ENCODE results near the gene RPS19.
"Not testable (repeated sequence)": the region's sequence is repeated elsewhere in the genome, so short reads cannot be mapped to it uniquely, and the experiment has no call there.

The RPS19 gene

GRCh38 chr19:41860419-41861115, 512 bp downstream of the RPS19 start:
- DNase-seq (ENCODE audit: low spot score): no peak

DNA sequence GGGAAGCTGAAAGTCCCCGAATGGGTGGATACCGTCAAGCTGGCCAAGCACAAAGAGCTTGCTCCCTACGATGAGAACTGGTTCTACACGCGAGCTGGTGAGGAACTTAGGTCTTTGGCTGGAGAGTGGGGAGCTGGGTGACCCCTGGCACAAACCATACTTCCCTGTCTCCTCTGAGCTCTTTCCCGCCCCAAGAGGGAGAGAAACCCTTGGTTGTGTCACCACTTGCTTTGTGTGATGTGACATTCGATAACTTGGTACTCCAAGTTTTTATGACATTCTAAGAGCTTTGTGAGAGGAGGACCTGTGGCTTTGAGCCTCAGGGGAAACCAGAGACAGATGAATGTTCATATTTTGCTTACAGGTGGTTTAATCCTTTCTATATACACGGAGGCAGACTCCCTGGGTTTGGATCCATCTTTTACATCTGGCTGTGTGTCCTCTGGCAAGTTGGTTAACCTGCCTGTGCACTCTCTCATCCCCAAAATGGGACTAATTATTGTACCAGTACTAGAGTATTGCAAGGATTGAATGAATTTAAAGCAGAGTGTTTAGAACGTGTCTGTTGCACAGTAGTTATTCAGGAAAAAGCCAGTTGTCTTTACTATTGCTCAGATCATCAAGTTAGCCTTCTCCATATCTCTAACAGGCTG, 1.2 kb downstream of the RPS19 start:
- no peak for DNase-seq (ENCODE audit: low spot score)

DNA sequence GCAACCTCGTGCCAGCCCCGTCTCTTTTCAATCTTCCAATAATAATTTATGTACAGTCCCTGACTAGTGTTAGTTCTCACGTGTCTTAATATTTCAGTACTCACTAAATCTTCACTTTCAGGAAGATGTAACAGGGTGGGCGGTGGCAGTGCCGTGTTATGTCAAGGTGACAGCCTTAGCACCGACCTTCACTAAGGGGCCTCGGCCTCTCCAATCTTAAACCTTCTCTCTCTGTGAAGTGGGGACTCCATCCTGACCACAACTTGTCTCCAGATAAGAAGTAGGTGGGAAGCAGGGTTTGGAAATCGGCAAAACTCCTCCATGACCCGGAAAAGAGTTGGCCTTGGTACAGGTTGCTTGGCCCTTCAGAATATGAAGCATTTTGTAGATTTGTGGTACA, 1.8 kb downstream of the RPS19 start:
- no peak for DNase-seq (ENCODE audit: low spot score)

GRCh38 chr19:41862445-41862986, 2.5 kb downstream of the RPS19 start:
- no peak for DNase-seq (ENCODE audit: low spot score)

GRCh38 chr19:41863209-41863931, 3.3 kb downstream of the RPS19 start:
- DNase-seq (ENCODE audit: low spot score): no peak

GRCh38 chr19:41864374-41864773, 4.3 kb downstream of the RPS19 start:
- DNase-seq (ENCODE audit: low spot score): no peak

DNA sequence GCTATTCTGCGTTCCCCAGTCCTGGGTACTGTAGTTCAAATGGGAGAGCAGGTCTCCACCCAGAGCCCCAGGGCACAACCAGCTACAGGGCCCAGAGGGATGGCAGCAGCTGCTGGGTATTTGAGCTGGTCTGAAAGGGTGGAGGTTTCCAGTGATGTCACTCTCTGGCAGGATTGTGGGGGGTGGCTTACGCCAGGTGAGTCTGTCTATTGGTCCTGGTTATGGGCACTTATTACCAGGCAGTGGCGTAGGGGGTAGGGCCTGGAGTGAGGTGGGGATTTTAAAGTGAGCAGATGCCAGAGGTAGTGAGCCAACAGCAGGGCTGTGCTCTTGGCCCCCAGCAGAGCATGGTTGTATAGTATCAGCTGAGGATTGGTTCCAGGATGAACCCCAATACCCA, 6.2 kb downstream of the RPS19 start:
- no peak for DNase-seq (ENCODE audit: low spot score)

GRCh38 chr19:41868120-41868988, 8.3 kb downstream of the RPS19 start:
- no peak for DNase-seq (ENCODE audit: low spot score)

DNA sequence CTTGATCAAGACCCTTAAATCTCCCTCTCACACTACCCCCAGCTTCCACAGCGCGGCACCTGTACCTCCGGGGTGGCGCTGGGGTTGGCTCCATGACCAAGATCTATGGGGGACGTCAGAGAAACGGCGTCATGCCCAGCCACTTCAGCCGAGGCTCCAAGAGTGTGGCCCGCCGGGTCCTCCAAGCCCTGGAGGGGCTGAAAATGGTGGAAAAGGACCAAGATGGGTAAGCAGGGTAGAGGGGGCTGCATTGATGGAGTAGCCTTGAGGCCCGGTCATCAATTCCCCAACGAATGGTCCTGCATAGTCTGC, 8.9 kb downstream of the RPS19 start:
- DNase-seq (ENCODE audit: low spot score): no peak

GRCh38 chr19:41869374-41869955, 9.4 kb downstream of the RPS19 start:
- no peak for DNase-seq (ENCODE audit: low spot score)

- DNase-seq (ENCODE audit: low spot score): no peak
Measured at GRCh38 chr19:41870401-41870873, 10.4 kb downstream of the RPS19 start.

DNA sequence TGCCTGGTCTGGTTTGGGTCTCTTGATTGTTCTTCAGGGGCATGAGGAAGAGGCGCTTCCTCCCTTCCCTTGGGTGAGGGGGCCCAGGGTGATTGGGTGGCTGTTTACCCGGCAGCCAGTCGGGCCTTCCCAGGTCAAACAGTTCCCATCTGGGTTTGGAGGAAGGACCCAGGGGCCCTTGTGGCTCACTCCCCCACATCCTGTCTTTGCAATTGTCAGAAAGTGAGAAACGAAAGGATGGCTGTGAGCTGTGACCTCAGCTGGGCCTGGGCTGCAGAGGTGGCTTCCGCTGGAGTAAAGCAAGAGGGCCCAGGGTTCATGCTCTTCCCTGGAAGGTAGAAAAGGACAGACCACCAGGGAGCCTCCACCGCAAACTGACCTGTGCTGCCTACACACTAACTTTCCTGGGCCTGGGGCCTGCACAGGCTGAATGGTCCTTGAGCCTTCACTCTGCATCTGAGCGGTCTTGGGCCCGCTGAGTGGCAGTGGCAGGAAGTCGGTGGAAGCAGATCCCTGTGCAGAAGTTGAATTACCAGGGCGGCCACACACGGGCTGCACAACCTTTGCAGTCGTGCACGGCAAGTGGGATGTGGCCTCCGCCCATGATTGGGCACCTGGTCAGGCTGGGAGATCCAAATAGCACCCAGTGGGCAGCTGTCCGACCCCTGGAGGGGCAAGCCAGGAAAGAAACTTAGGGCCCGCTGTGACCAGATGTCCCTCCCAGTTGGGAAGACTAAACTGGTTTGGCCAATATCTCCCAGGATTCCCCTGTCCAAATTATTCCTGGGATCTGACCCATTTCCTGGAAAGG, 11.7 kb downstream of the RPS19 start:
- peak; percentile 63 for DNase-seq (ENCODE audit: low spot score)

DNA sequence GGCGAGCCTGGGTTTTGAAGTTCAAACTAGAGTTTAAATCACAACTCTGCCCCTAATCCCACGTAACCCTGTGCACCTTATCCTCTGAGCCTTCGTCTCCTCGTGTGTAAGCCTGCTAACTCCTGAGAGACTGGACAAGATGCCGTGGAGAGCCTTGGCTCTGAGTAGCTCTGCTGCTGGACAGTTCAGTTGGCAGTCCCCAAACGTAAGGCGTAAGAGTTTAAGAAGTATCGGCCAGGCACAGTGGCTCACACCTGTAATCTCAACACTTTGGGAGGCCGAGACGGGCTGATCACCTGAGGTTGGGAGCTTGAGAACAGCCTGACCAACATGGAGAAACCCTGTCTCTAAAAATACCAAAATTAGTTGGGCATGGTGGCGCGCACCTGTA, 12.3 kb downstream of the RPS19 start:
- DNase-seq (ENCODE audit: low spot score): no peak

- DNase-seq (ENCODE audit: low spot score): peak; percentile 71
Measured at GRCh38 chr19:41872775-41873647, 13.0 kb downstream of the RPS19 start.

DNA sequence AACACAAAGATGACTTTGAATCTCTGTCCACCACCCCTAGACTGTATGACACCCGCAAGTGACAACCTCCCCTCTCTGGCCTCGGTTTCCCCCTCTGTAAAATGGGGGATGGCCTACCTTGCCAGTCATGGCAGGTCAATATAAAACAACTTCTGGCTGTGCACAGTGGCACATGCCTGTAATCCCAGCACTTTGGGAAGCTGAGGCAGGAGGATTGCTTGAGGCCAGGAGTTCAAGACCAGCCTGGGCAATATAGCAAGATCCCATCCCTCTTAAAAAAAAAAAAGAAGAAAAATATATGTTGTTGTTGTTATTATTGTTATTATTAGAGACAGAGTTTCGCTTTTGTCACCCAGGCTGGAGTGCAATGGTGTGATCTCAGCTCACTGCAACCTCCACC, 15.9 kb downstream of the RPS19 start:
- not testable (repeated sequence) for DNase-seq (ENCODE audit: low spot score)

- DNase-seq (ENCODE audit: low spot score): no peak
Measured at GRCh38 chr19:41876847-41877832, 17.1 kb downstream of the RPS19 start, which contains the start of gene CD79A. Gene CD79A, plus strand, starts transcription at chr19:41877279. Its CDS starts 26 bp downstream, at chr19:41877305.

DNA sequence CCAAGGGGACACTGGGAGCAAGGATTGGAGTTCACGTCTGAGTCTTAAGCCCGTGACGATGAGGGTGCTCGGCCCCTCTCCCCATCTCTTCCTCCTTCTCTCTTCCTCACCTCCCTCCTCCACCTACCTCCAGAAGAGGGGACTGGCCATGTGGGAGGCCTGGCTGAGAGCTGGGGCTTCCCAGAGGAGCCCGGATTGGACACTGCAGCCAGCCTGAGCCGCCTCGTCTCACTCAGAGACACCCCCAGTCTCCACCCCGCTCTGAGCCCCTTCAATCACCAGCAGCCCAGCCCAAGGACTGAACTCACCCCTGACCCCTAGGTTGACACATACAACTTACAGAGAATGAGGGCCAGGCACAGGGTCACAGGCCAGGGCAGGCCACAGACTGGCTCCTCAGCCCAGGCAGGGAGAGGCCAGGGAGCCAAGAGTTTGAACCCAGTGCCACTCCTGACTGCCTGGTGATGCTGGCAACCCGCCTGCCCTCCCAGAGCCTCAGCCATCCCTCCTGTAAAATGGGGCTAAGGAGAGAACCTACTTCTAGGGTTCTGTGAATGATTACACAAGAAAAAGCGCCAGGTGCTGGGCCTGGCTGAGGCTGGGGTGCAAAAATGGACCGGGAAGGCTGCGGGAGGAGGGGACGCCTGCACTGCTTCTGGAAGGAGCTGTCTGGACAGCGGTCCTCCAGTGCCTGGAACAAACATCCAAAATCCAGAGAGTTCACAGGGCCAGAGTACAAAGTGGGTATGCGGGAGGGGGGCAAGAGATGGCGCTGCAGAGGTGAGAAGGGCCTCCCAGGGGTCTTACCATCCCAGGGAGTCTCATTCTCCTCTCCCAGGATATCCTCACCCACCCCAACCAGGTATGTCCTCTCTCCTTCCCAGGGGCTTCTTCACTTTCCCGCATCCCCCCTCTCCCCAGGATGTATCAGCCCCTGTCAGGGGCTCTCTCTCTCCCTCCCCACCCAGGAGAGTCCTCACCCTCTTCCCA, 18.2 kb downstream of the RPS19 start:
- no peak for DNase-seq (ENCODE audit: low spot score)
